H9 (cell line): ENCODE results near the gene CD207. TPM values are rescaled to one million over a fixed set of nuclear protein-coding genes. Genes with fewer than 3 reads are reported as not detected.
"Not testable (repeated sequence)": the region's sequence is repeated elsewhere in the genome, so short reads cannot be mapped to it uniquely, and the experiment has no call there.

Source experiments
- DNase-seq: peaks from one replicate; pipeline ENCODE4 v3.0.0-alpha.2; 2017
- H2AFZ ChIP-seq: one replicate; pipeline ENCODE4 v1.6.1; 2013; ENCODE audit warnings: mild to moderate bottlenecking, low read length, control low read depth, moderate library complexity
- H2AK5ac ChIP-seq: 2 replicates; pipeline ENCODE4 v1.6.1; 2013; ENCODE audit warnings: low read length, control low read depth, mixed read lengths; ENCODE audit not compliant: insufficient read length
- H2BK120ac ChIP-seq: one replicate; pipeline ENCODE4 v1.6.1; 2013; ENCODE audit warnings: low read depth, mild to moderate bottlenecking, low read length, control low read depth, inconsistent platforms; ENCODE audit not compliant: poor library complexity, severe bottlenecking
- H2BK12ac ChIP-seq: 2 replicates; pipeline ENCODE4 v1.6.1; 2013; ENCODE audit warnings: low read length, control low read depth, mixed read lengths, low read depth; ENCODE audit not compliant: insufficient read length
- H2BK15ac ChIP-seq: 2 replicates; pipeline ENCODE4 v1.6.1; 2013; ENCODE audit warnings: low read depth, low read length, control low read depth
- H2BK20ac ChIP-seq: one replicate; pipeline ENCODE4 v1.6.1; 2013; ENCODE audit warnings: low read depth, mild to moderate bottlenecking, low read length, control low read depth, inconsistent platforms; ENCODE audit not compliant: poor library complexity, severe bottlenecking
- H2BK5ac ChIP-seq: 2 replicates; pipeline ENCODE4 v1.6.1; 2013; ENCODE audit warnings: low read length, control low read depth, mixed read lengths; ENCODE audit not compliant: insufficient read length
- H3K14ac ChIP-seq: 2 replicates; pipeline ENCODE4 v1.6.1; 2013; ENCODE audit warnings: low read length, control low read depth; ENCODE audit not compliant: insufficient read depth
- H3K18ac ChIP-seq: 2 replicates; pipeline ENCODE4 v1.6.1; 2013; ENCODE audit warnings: low read depth, mild to moderate bottlenecking, mixed read lengths, low read length, control low read depth; ENCODE audit not compliant: insufficient read length
- H3K23ac ChIP-seq: 2 replicates; pipeline ENCODE4 v1.6.1; 2013; ENCODE audit warnings: low read length, control low read depth, mixed read lengths, low read depth; ENCODE audit not compliant: insufficient read length
- H3K23me2 ChIP-seq: 2 replicates; pipeline ENCODE4 v1.6.1; 2013; ENCODE audit warnings: low read depth, mild to moderate bottlenecking, mixed read lengths, low read length, control low read depth; ENCODE audit not compliant: insufficient read length, poor library complexity, severe bottlenecking
- H3K27ac ChIP-seq: 2 replicates; pipeline ENCODE4 v1.5.1; 2013; ENCODE audit warnings: low read length, control low read depth, mixed read lengths, low read depth; ENCODE audit not compliant: insufficient read length
- H3K27me3 ChIP-seq: 2 replicates; pipeline ENCODE4 v1.6.1; 2013; ENCODE audit warnings: low read length, control low read depth, inconsistent platforms; ENCODE audit not compliant: insufficient read depth
- H3K4ac ChIP-seq: 2 replicates; pipeline ENCODE4 v1.6.1; 2013; ENCODE audit warnings: low read depth, mild to moderate bottlenecking, control low read depth, inconsistent platforms, low read length, moderate library complexity
- H3K4me1 ChIP-seq: 2 replicates; pipeline ENCODE4 v1.6.1; 2013; ENCODE audit warnings: low read length, control low read depth, inconsistent platforms; ENCODE audit not compliant: insufficient read depth
- H3K4me2 ChIP-seq: 2 replicates; pipeline ENCODE4 v1.6.1; 2013; ENCODE audit warnings: low read length, control low read depth, mixed read lengths; ENCODE audit not compliant: insufficient read length, insufficient read depth
- H3K56ac ChIP-seq: 2 replicates; pipeline ENCODE4 v1.6.1; 2013; ENCODE audit warnings: low read depth, mild to moderate bottlenecking, mixed read lengths, low read length, control low read depth; ENCODE audit not compliant: insufficient read length
- H3K79me1 ChIP-seq: 2 replicates; pipeline ENCODE4 v1.6.1; 2013; ENCODE audit warnings: low read depth, mild to moderate bottlenecking, moderate library complexity, low read length, control low read depth, inconsistent platforms; ENCODE audit not compliant: insufficient read depth, poor library complexity, severe bottlenecking
- H3K79me2 ChIP-seq: 2 replicates; pipeline ENCODE4 v1.6.1; 2013; ENCODE audit warnings: low read length, control low read depth, inconsistent platforms; ENCODE audit not compliant: insufficient read depth
- H3K9ac ChIP-seq: 2 replicates; pipeline ENCODE4 v1.6.1; 2013; ENCODE audit warnings: low read length, control low read depth, mixed read lengths; ENCODE audit not compliant: insufficient read length; ENCODE audit errors: extremely low read depth
- H3K9me3 ChIP-seq: one replicate; pipeline ENCODE4 v1.6.1; 2013; ENCODE audit warnings: low read depth, low read length, inconsistent platforms; ENCODE audit not compliant: control insufficient read depth
- H3T11ph ChIP-seq: one replicate; pipeline ENCODE4 v1.6.1; 2013; ENCODE audit warnings: mild to moderate bottlenecking, low read length, control low read depth, inconsistent platforms
- H4K20me1 ChIP-seq: one replicate; pipeline ENCODE4 v1.6.1; 2013; ENCODE audit not compliant: control insufficient read depth, insufficient read length, insufficient read depth
- H4K5ac ChIP-seq: 2 replicates; pipeline ENCODE4 v1.6.1; 2013; ENCODE audit warnings: low read depth, mild to moderate bottlenecking, mixed read lengths, low read length, control low read depth; ENCODE audit not compliant: insufficient read length
- H4K8ac ChIP-seq: replicated peaks from 2 replicates; pipeline ENCODE4 v1.6.1; 2013; ENCODE audit warnings: low read length, control low read depth, mixed read lengths, low read depth; ENCODE audit not compliant: insufficient read length
- H4K91ac ChIP-seq: 2 replicates; pipeline ENCODE4 v1.6.1; 2013; ENCODE audit warnings: low read depth, mild to moderate bottlenecking, moderate library complexity, mixed read lengths, low read length, control low read depth; ENCODE audit not compliant: insufficient read length
- H3K27ac Mint-ChIP-seq, 3 experiments: 2 replicates in 2 of 3; 3 replicates in 1 of 3; pipeline ENCODE4 v1.8.0; 2020 to 2021; ENCODE audit warnings: mixed read lengths in 3 of 3, mild to moderate bottlenecking in 1 of 3, moderate library complexity in 1 of 3
- H3K27me3 Mint-ChIP-seq: 2 replicates; pipeline ENCODE4 v1.8.0; 2021; ENCODE audit warnings: low read depth, mild to moderate bottlenecking, moderate library complexity, mixed read lengths
- H3K36me3 Mint-ChIP-seq, 3 experiments: 2 replicates in 2 of 3; 3 replicates in 1 of 3; pipeline ENCODE4 v1.8.0; 2020 to 2021; ENCODE audit warnings: low read depth in 3 of 3, mixed read lengths in 3 of 3; ENCODE audit not compliant: insufficient read depth in 1 of 3
- H3K4me1 Mint-ChIP-seq, 2 experiments: 2 replicates each; pipeline ENCODE4 v1.8.0; 2020; ENCODE audit warnings: mixed read lengths in 2 of 2
- H3K4me3 Mint-ChIP-seq, 2 experiments: 2 replicates in 1 of 2; 3 replicates in 1 of 2; pipeline ENCODE4 v1.8.0; 2020 to 2021; ENCODE audit warnings: mild to moderate bottlenecking in 2 of 2, mixed read lengths in 2 of 2, moderate library complexity in 1 of 2
- H3K9me3 Mint-ChIP-seq, 2 experiments: 2 replicates in 1 of 2; 3 replicates in 1 of 2; pipeline ENCODE4 v1.8.0; 2020; ENCODE audit warnings: mild to moderate bottlenecking in 2 of 2, mixed read lengths in 2 of 2, moderate library complexity in 1 of 2
- CTCF ChIP-seq: fragments of 200-600 bp; sonication (generic); conservative IDR thresholded peaks from 3 replicates; pipeline ENCODE4 v1.8.0; 2021; ENCODE audit warnings: antibody characterized with exemption, mild to moderate bottlenecking
- WGBS: extraction: QIAGEN DNeasy Blood & Tissue Kit; methylation state at CpG from one replicate; pipeline ENCODE4 v1.1.7; 2013; ENCODE audit warnings: missing lambda C conversion rate, low lambda C conversion rate, mixed read lengths; ENCODE audit not compliant: insufficient read length; ENCODE audit errors: extremely low coverage; 5-methylcytosine and 5-hydroxymethylcytosine counted together
- total RNA-seq: library from RNA; stranded (reverse); gene quantifications from 2 replicates; pipeline ENCODE4 v1.2.1, GENCODE V29; 2021

The CD207 gene
- total RNA-seq, 1 experiment from 2014 or later, result not detected

- H4K5ac ChIP-seq, result no peak overlapping the region
- H3K79me2 ChIP-seq, result no peaks in the 10 kb centered on the region
- no peak overlapping the region for H2AK5ac ChIP-seq
- H3K56ac ChIP-seq, result no peak overlapping the region
- Mint-ChIP-seq H3K9me3 (peaks cover 11 to 17% of the 10 kb centered on the region in 2 experiments), H3K27ac (no peak overlapping the region), H3K27me3 (peaks cover 90% of the 10 kb centered on the region), H3K4me3 (no peak overlapping the region), H3K4me1 (peaks cover 8 to 13% of the 10 kb centered on the region in 2 experiments), H3K36me3 (peaks cover 7 to 9% (median 8%) of the 10 kb centered on the region in 3 experiments; a peak in 6 of 7 replicates)
- no peak overlapping the region for H3K27ac ChIP-seq
- H2BK120ac ChIP-seq, result no peak overlapping the region
- H3K9ac ChIP-seq, result no peak overlapping the region
- peaks cover 2% of the 10 kb centered on the region for H4K20me1 ChIP-seq
- no CpG with 5 or more reads among the region's 2 CpGs for WGBS
- no peaks in the 10 kb centered on the region for H3K79me1 ChIP-seq
- no peak overlapping the region for H4K8ac ChIP-seq
- no peak overlapping the region for H2BK5ac ChIP-seq
- no peaks in the 10 kb centered on the region for H3K23me2 ChIP-seq
- H2BK12ac ChIP-seq, result no peak overlapping the region
- no peaks in the 10 kb centered on the region; the same call in 1 of the 2 replicates for H3K27me3 ChIP-seq
- no peak overlapping the region for H3T11ph ChIP-seq
- no peak overlapping the region for H4K91ac ChIP-seq
- TF ChIP-seq CTCF, result no peak
- no peak overlapping the region for H3K23ac ChIP-seq
- H2BK15ac ChIP-seq, result no peak overlapping the region
- no peak overlapping the region for H3K4ac ChIP-seq
- no peaks in the 10 kb centered on the region for H3K9me3 ChIP-seq
- no peak overlapping the region for H3K18ac ChIP-seq
- no peak for DNase-seq
- no peak overlapping the region for H2AFZ ChIP-seq
- no peak overlapping the region for H2BK20ac ChIP-seq
- no peaks in the 10 kb centered on the region for H3K4me1 ChIP-seq
- no peak overlapping the region for H3K14ac ChIP-seq
- H3K4me2 ChIP-seq, result no peak overlapping the region
Measured at GRCh38 chr2:70799706-70800105, 35.9 kb downstream of the CD207 start.

- peaks cover 9 to 17% of the 10 kb centered on the region in 2 experiments for H3K9me3 Mint-ChIP-seq
- not testable (repeated sequence) for H3K4me1 ChIP-seq, H3K27ac ChIP-seq, H4K5ac ChIP-seq, H2AFZ ChIP-seq, H4K91ac ChIP-seq, H3K23me2 ChIP-seq, H2AK5ac ChIP-seq, H3K23ac ChIP-seq, H3T11ph ChIP-seq, DNase-seq, H4K8ac ChIP-seq, H3K4me2 ChIP-seq, H3K79me2 ChIP-seq, H3K79me1 ChIP-seq, H3K9ac ChIP-seq, H3K56ac ChIP-seq, H3K4ac ChIP-seq, H3K36me3 Mint-ChIP-seq, H2BK15ac ChIP-seq, H3K27me3 ChIP-seq, H2BK20ac ChIP-seq, H4K20me1 ChIP-seq, H3K14ac ChIP-seq, H2BK5ac ChIP-seq, H2BK12ac ChIP-seq, H3K9me3 ChIP-seq, H3K4me3 Mint-ChIP-seq, H3K18ac ChIP-seq, H3K27ac Mint-ChIP-seq, H2BK120ac ChIP-seq
- WGBS, result no CpG with 5 or more reads among the region's 3 CpGs
- peaks cover 96% of the 10 kb centered on the region for H3K27me3 Mint-ChIP-seq
- H3K4me1 Mint-ChIP-seq, result peaks cover 8 to 13% of the 10 kb centered on the region in 2 experiments
Measured at GRCh38 chr2:70797996-70798395, 37.6 kb downstream of the CD207 start.
